Uterus (tissue), 4 donors: ENCODE measurements around the gene PRRT3. TPM values are rescaled to one million over a fixed set of nuclear protein-coding genes. Genes with fewer than 3 reads are reported as not detected.
"Not testable (repeated sequence)": the region's sequence is repeated elsewhere in the genome, so short reads cannot be mapped to it uniquely, and the experiment has no call there.

ENCODE experiments used
- DNase-seq, 2 donors: peaks; one replicate each; pipeline ENCODE4 v3.0.0-alpha.2; 2019 to 2020
- H3K27ac ChIP-seq, 2 donors: fragments of 200-600 bp; sonication (generic); 1 replicate in 1 of 2; 2 replicates in 1 of 2; pipeline ENCODE4 v1.5.1; 2016 to 2018
- H3K27me3 ChIP-seq, 2 donors: fragments of 200-600 bp; sonication (generic); one replicate each; pipeline ENCODE4 v1.5.1; 2018 to 2019; ENCODE audit warnings: control low read depth in 1 of 2
- H3K36me3 ChIP-seq, 2 donors: fragments of 200-600 bp; sonication (generic); one replicate each; pipeline ENCODE4 v1.5.1; 2019; ENCODE audit warnings: control low read depth in 1 of 2
- H3K4me1 ChIP-seq, 2 donors: fragments of 200-600 bp; sonication (generic); one replicate each; pipeline ENCODE4 v1.5.1; 2018 to 2019; ENCODE audit warnings: control low read depth in 1 of 2
- H3K4me3 ChIP-seq, 2 donors: fragments of 200-600 bp; sonication (generic); 1 replicate in 1 of 2; 2 replicates in 1 of 2; pipeline ENCODE4 v1.5.1; 2018 to 2019; ENCODE audit warnings: mild to moderate bottlenecking in 1 of 2
- H3K9me3 ChIP-seq, 2 donors: fragments of 200-600 bp; sonication (generic); one replicate each; pipeline ENCODE4 v1.5.1; 2019; ENCODE audit warnings: control low read depth in 1 of 2
- POLR2A ChIP-seq, 2 donors: fragments of 450-650 bp; IDR thresholded peaks; one replicate each; pipeline ENCODE4 v1.6.1; 2016; ENCODE audit warnings: antibody characterized with exemption in 2 of 2, mild to moderate bottlenecking in 1 of 2, moderate library complexity in 1 of 2
- intact Hi-C: fragments of 100-400 bp; cut with DNase I; formaldehyde crosslinking; loops from one replicate; pipeline ENCODE4 v1.15.1; 2023; ENCODE audit warnings: low total_unique reads
- total RNA-seq, 4 donors: library from RNA; depleted of rRNA in 3 of 4; stranded (reverse); fragments of >200 nt in 3 of 4; gene quantifications; one replicate each; pipeline versions ENCODE4 v1.1.0 to v1.2.4, GENCODE V29; 2014 to 2023
- TF ChIP-seq, protein P1 (sequence below), 4 experiments: fragments of 200-600 bp in 2 of 4; fragments of 450-650 bp in 2 of 4; sonication (generic) in 2 of 4; IDR thresholded peaks; one replicate each; pipeline ENCODE4 v1.5.1; 2016 to 2019; ENCODE audit warnings: antibody characterized with exemption in 4 of 4, mild to moderate bottlenecking in 2 of 4, moderate library complexity in 1 of 4
- donor health status: DM: yes; HTN: yes; CAD: no.

The PRRT3 gene
- total RNA-seq, 4 donors from 2014 or later = 0.51 to 8.2 (median 2.2) TPM

DNA sequence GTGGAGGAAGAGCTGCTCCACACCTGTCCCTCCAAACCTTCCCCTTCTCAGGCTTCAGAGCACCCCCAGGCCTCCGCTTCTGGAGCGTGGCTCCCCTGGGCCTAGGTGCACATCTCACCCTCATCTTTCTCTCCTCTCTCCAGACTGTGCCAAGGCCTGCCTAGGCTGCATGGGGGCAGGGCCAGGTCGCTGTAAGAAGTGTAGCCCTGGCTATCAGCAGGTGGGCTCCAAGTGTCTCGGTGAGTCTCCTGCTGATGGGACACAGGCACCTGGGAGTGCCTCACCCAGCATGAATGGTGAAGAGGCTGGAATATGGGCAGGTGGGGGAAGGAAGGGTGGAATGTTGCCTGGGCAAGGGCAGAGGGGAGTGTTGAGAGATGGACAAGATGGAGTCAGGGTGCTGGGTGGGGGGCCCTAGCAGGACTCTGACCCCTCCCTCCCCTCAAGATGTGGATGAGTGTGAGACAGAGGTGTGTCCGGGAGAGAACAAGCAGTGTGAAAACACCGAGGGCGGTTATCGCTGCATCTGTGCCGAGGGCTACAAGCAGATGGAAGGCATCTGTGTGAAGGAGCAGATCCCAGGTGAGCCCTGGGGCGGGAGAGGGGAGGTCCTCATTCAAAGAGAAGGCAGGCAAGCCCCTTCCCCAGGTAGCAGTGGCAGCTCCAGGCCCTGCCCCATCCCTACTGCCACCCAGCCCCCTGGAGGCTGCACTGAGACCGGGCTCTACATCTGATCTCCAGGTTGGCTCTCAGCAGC is 9.1 kb downstream of the PRRT3 start:
- no peak for DNase-seq
- Histone ChIP-seq H3K36me3 (no peaks in the 10 kb centered on the region), H3K4me3 (no peak overlapping the region), H3K27ac (no peak overlapping the region), H3K9me3 (no peaks in the 10 kb centered on the region), H3K4me1 (peaks cover 0 to 7% of the 10 kb centered on the region in 2 donors), H3K27me3 (no peaks in the 10 kb centered on the region)
- intact Hi-C loops = no loop called here
- TF ChIP-seq, protein P1, sequence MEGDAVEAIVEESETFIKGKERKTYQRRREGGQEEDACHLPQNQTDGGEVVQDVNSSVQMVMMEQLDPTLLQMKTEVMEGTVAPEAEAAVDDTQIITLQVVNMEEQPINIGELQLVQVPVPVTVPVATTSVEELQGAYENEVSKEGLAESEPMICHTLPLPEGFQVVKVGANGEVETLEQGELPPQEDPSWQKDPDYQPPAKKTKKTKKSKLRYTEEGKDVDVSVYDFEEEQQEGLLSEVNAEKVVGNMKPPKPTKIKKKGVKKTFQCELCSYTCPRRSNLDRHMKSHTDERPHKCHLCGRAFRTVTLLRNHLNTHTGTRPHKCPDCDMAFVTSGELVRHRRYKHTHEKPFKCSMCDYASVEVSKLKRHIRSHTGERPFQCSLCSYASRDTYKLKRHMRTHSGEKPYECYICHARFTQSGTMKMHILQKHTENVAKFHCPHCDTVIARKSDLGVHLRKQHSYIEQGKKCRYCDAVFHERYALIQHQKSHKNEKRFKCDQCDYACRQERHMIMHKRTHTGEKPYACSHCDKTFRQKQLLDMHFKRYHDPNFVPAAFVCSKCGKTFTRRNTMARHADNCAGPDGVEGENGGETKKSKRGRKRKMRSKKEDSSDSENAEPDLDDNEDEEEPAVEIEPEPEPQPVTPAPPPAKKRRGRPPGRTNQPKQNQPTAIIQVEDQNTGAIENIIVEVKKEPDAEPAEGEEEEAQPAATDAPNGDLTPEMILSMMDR (IDR thresholded peaks at IDR 0.05) = no peak
- no peak for TF ChIP-seq POLR2A (IDR thresholded peaks at IDR 0.05)

DNA sequence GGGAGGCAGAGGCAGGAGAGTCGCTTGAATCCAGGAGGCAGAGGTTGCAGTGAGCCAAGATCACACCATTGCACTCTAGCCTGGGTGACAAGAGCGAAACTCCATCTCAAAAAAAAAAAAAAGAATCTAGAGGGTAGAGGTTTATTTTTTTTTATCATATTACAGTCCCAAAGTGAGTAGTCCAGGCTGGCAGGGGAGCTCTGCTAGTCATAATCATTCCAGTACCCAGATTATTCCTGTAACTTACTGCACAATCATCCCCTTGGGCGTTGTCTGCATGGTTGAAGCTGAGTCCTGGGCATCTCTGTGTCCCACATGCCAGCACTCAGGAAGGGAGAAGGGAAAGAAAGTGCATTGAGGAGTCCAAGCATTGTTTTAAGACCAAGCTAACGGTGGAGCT is 10.0 kb downstream of the PRRT3 start:
- no peaks in the 10 kb centered on the region for H3K4me1 ChIP-seq
- H3K27ac ChIP-seq = no peak overlapping the region
- H3K27me3 ChIP-seq = no peaks in the 10 kb centered on the region
- intact Hi-C loops = no loop called here
- DNase-seq = no peak
- no peak overlapping the region for H3K4me3 ChIP-seq
- no peaks in the 10 kb centered on the region for H3K9me3 ChIP-seq
- no peaks in the 10 kb centered on the region for H3K36me3 ChIP-seq
- TF ChIP-seq, protein P1 (IDR thresholded peaks at IDR 0.05) = no peak
- TF ChIP-seq POLR2A (IDR thresholded peaks at IDR 0.05) = no peak

DNA sequence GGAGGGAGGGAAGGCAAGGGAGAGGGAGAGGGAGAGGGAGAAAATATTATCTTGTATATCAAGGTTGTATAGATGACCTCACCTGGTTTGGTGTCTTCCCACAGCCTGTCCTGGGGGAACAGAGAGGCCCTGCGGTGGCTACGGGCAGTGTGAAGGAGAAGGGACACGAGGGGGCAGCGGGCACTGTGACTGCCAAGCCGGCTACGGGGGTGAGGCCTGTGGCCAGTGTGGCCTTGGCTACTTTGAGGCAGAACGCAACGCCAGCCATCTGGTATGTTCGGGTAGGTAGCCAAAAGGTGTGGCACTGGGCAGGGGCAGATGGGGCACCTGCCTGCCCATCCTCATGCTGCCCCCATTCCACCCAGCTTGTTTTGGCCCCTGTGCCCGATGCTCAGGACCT is 11.5 kb downstream of the PRRT3 start:
- no peaks in the 10 kb centered on the region for H3K27me3 ChIP-seq
- H3K4me1 ChIP-seq = peaks cover 0 to 3% of the 10 kb centered on the region in 2 donors
- TF ChIP-seq POLR2A (IDR thresholded peaks at IDR 0.05) = no peak
- TF ChIP-seq, protein P1 (IDR thresholded peaks at IDR 0.05) = no peak
- H3K36me3 ChIP-seq = no peaks in the 10 kb centered on the region
- H3K4me3 ChIP-seq = no peak overlapping the region
- no peaks in the 10 kb centered on the region for H3K9me3 ChIP-seq
- no peak for DNase-seq
- intact Hi-C loops = no loop called here
- no peak overlapping the region for H3K27ac ChIP-seq

DNA sequence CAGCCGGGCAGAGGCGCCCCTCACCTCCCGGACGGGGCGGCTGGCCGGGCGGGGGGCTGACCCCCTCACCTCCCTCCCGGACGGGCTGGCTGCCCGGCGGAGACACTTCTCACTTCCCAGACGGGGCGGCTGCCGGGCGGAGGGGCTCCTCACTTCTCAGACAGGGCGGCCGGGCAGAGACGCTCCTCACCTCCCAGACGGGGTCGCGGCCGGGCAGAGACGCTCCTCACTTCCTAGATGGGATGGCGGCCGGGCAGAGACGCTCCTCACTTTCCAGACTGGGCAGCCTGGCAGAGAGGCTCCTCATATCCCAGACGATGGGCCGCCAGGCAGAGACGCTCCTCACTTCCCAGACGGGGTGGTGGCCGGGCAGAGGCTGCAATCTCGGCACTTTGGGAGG is 12.3 kb downstream of the PRRT3 start:
- intact Hi-C loops, H3K36me3 ChIP-seq, DNase-seq, H3K27me3 ChIP-seq, H3K27ac ChIP-seq, H3K4me1 ChIP-seq, H3K4me3 ChIP-seq, H3K9me3 ChIP-seq: not testable (repeated sequence)

DNA sequence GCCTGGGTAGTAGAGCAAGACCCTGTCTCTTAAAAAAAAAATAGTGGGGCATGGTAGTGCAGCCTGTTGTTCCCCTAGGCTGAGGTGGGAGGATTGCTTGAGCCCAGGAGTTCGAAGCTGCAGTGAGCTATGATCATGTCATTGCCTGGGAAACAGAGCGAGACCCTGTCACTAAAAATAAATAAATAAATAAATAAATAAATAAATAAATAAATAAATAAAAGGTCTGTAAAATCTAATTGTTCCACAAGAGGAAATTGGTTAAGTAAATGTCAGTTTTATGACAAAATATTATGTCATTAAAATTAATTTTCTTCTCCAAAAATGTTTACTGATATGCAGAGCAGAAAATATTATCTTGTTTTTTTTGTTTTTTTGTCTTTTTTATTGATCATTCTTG is 13.2 kb downstream of the PRRT3 start:
- TF ChIP-seq, protein P1 (IDR thresholded peaks at IDR 0.05) = no peak
- intact Hi-C loops = no loop called here
- Histone ChIP-seq H3K9me3 (no peaks in the 10 kb centered on the region), H3K4me1 (peaks cover 5 to 9% of the 10 kb centered on the region in 2 donors), H3K27me3 (no peaks in the 10 kb centered on the region), H3K4me3 (no peak overlapping the region), H3K36me3 (no peaks in the 10 kb centered on the region), H3K27ac (no peak overlapping the region)
- DNase-seq = no peak
